HG03175 (cell line): ENCODE data around the gene MSL3B.

Source experiments
- ATAC-seq: cut with Tn5 transposase; IDR thresholded peaks from one replicate; pipeline ENCODE4 v1.9.1; 2021; ENCODE audit warnings: mild to moderate bottlenecking, moderate library complexity; ENCODE audit not compliant: unreplicated experiment

MSL3B gene

GRCh38 chr2:233818639-233819621, 49.3 kb downstream of the MSL3B start:
- ATAC-seq, result no peak

- no peak for ATAC-seq
These were observed 50.1 kb downstream of the MSL3B start for GRCh38 chr2:233817995-233818638.

GRCh38 chr2:233817361-233817911, 50.8 kb downstream of the MSL3B start:
- no peak for ATAC-seq

- ATAC-seq, result no peak
These were observed 51.4 kb downstream of the MSL3B start for GRCh38 chr2:233816771-233817170.

GRCh38 chr2:233816334-233816733, 51.9 kb downstream of the MSL3B start:
- ATAC-seq, result no peak

GRCh38 chr2:233815861-233816260, 52.3 kb downstream of the MSL3B start:
- no peak for ATAC-seq
